ENCODE data around the gene RAC3.

DNA sequence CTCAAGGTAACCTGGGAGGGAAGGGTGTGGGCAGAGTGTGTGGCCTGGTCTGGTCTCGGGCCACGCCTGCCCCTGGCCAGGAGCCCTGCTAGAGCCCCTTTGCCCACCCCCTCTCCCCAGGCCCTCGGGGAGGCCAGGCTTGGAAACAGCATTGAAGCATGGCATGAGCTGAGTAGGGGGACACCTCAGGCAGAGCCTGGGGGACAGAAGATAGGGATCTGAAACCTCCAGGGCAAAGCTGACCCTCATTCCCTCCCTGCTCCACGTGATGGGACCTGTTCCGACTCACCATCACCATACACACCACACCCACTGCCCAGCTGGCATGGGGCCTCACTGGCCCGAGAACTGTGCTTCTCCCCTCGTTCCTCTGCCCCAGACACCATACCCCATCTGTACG is 17.6 kb downstream of the RAC3 start:
- TF ChIP-seq, protein P1, sequence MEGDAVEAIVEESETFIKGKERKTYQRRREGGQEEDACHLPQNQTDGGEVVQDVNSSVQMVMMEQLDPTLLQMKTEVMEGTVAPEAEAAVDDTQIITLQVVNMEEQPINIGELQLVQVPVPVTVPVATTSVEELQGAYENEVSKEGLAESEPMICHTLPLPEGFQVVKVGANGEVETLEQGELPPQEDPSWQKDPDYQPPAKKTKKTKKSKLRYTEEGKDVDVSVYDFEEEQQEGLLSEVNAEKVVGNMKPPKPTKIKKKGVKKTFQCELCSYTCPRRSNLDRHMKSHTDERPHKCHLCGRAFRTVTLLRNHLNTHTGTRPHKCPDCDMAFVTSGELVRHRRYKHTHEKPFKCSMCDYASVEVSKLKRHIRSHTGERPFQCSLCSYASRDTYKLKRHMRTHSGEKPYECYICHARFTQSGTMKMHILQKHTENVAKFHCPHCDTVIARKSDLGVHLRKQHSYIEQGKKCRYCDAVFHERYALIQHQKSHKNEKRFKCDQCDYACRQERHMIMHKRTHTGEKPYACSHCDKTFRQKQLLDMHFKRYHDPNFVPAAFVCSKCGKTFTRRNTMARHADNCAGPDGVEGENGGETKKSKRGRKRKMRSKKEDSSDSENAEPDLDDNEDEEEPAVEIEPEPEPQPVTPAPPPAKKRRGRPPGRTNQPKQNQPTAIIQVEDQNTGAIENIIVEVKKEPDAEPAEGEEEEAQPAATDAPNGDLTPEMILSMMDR (conservative IDR thresholded peaks at IDR 0.05; ENCODE audit: low read length): no peak
- no peak for TF ChIP-seq EZH2phosphoT487 (IDR thresholded peaks at IDR 0.05; ENCODE audit: borderline replicate concordance, low read depth, low read length)

Data from OCI-LY7 (cell line).